IMR-90 (cell line): ENCODE data around the gene EBF4. TPM values are rescaled to one million over a fixed set of nuclear protein-coding genes. Genes with fewer than 3 reads are reported as not detected.

Experiments
- ATAC-seq: fragments of 200-7000 bp; cut with Tn5 transposase; 2 replicates; pipeline ENCODE4 v1.9.1; 2020; ENCODE audit warnings: low read depth, mild to moderate bottlenecking, moderate library complexity
- BruUV-seq: library from RNA; stranded (reverse); fragments of 400-500 nt; replicated peaks from 2 replicates; lab custom pipeline; 2021; lab: Mats Ljungman, UMichigan
- CTCF ChIA-PET: fragments of 300-600 bp; formaldehyde crosslinking; extraction: SDS; loops from one replicate; lab custom pipeline; 2021; ENCODE audit warnings: antibody characterized with exemption; lab: Yijun Ruan, JAX
- POLR2A ChIA-PET: fragments of 300-600 bp; sonication (Branson Sonifier 250); formaldehyde crosslinking; loops from one replicate; lab custom pipeline; 2022; ENCODE audit warnings: antibody characterized with exemption; ENCODE audit not compliant: unreplicated experiment; lab: Charles Lee
- DNase-seq: peaks from one replicate; pipeline ENCODE4 v3.0.0; 2013
- H2AFZ ChIP-seq: replicated peaks from 2 replicates; pipeline ENCODE3; 2013; ENCODE audit warnings: low read length, mild to moderate bottlenecking; ENCODE audit not compliant: poor library complexity
- H2AK5ac ChIP-seq: 2 replicates; pipeline ENCODE4 v1.6.1; 2013; ENCODE audit warnings: low read depth, low read length, inconsistent platforms
- H2AK9ac ChIP-seq: replicated peaks from 2 replicates; pipeline ENCODE3; 2013; ENCODE audit warnings: mild to moderate bottlenecking, low read depth, low read length, moderate library complexity; ENCODE audit not compliant: poor library complexity
- H2BK120ac ChIP-seq: 2 replicates; pipeline ENCODE4 v1.6.1; 2013; ENCODE audit warnings: low read depth, low read length, inconsistent platforms
- H2BK15ac ChIP-seq: 3 replicates; pipeline ENCODE4 v1.6.1; 2013; ENCODE audit warnings: low read depth, low read length, inconsistent platforms
- H2BK20ac ChIP-seq: 2 replicates; pipeline ENCODE4 v1.6.1; 2013; ENCODE audit warnings: low read depth, mild to moderate bottlenecking, inconsistent platforms, low read length, moderate library complexity
- H2BK5ac ChIP-seq: 2 replicates; pipeline ENCODE4 v1.6.1; 2013; ENCODE audit warnings: mild to moderate bottlenecking, low read depth, low read length, inconsistent platforms; ENCODE audit not compliant: poor library complexity, severe bottlenecking
- H3K14ac ChIP-seq: replicated peaks from 2 replicates; pipeline ENCODE4 v1.6.1; 2013; ENCODE audit warnings: low read depth, low read length, inconsistent platforms
- H3K18ac ChIP-seq: 2 replicates; pipeline ENCODE4 v1.6.1; 2013; ENCODE audit warnings: low read depth, low read length, control low read depth
- H3K23ac ChIP-seq: 2 replicates; pipeline ENCODE4 v1.6.1; 2013; ENCODE audit warnings: low read depth, low read length, inconsistent platforms
- H3K27ac ChIP-seq: 2 replicates; pipeline ENCODE4 v1.5.1; 2013; ENCODE audit warnings: mild to moderate bottlenecking, control low read depth, low read length; ENCODE audit not compliant: insufficient read depth
- H3K27me3 ChIP-seq: 2 replicates; pipeline ENCODE4 v1.6.1; 2013; ENCODE audit warnings: low read length; ENCODE audit not compliant: control insufficient read depth, insufficient read depth
- H3K36me3 ChIP-seq: 2 replicates; pipeline ENCODE4 v1.6.1; 2013; ENCODE audit warnings: low read length, mixed read lengths; ENCODE audit not compliant: control insufficient read depth, insufficient read depth
- H3K4ac ChIP-seq: 2 replicates; pipeline ENCODE4 v1.6.1; 2013; ENCODE audit warnings: low read depth, low read length, inconsistent platforms
- H3K4me1 ChIP-seq: 2 replicates; pipeline ENCODE4 v1.6.1; 2013; ENCODE audit warnings: low read length, mixed read lengths; ENCODE audit not compliant: control insufficient read depth, insufficient read depth
- H3K4me2 ChIP-seq: 2 replicates; pipeline ENCODE4 v1.6.1; 2013; ENCODE audit warnings: low read depth, mild to moderate bottlenecking, control low read depth, low read length, moderate library complexity
- H3K4me3 ChIP-seq: 2 replicates; pipeline ENCODE4 v1.5.1; 2013; ENCODE audit warnings: low read depth, mild to moderate bottlenecking, control low read depth, low read length, moderate library complexity; ENCODE audit not compliant: insufficient read depth
- H3K56ac ChIP-seq: 2 replicates; pipeline ENCODE4 v1.6.1; 2013; ENCODE audit warnings: low read length, inconsistent platforms; ENCODE audit not compliant: insufficient read depth; ENCODE audit errors: extremely low read depth
- H3K79me1 ChIP-seq, 2 experiments: 2 replicates each; pipeline ENCODE4 v1.6.1; 2013; ENCODE audit warnings: low read length in 2 of 2, inconsistent platforms in 1 of 2, low read depth in 1 of 2
- H3K9ac ChIP-seq: 2 replicates; pipeline ENCODE4 v1.6.1; 2013; ENCODE audit warnings: low read depth, low read length, control low read depth
- H3K9me1 ChIP-seq: 2 replicates; pipeline ENCODE4 v1.6.1; 2013; ENCODE audit warnings: low read length, inconsistent platforms; ENCODE audit not compliant: insufficient read depth
- H3K9me3 ChIP-seq: 2 replicates; pipeline ENCODE4 v1.6.1; 2013; ENCODE audit warnings: low read length; ENCODE audit not compliant: control insufficient read depth, insufficient read depth
- H4K20me1 ChIP-seq: 2 replicates; pipeline ENCODE4 v1.6.1; 2013; ENCODE audit warnings: low read length, inconsistent platforms; ENCODE audit not compliant: insufficient read depth
- H4K5ac ChIP-seq: 2 replicates; pipeline ENCODE4 v1.6.1; 2013; ENCODE audit warnings: mild to moderate bottlenecking, low read depth, low read length, control low read depth
- H4K8ac ChIP-seq, 2 experiments: 2 replicates each; pipeline ENCODE4 v1.6.1; 2013; ENCODE audit warnings: low read depth in 2 of 2, low read length in 2 of 2, control low read depth in 1 of 2, inconsistent platforms in 1 of 2
- H4K91ac ChIP-seq: 2 replicates; pipeline ENCODE4 v1.6.1; 2013; ENCODE audit warnings: low read depth, low read length, inconsistent platforms; ENCODE audit not compliant: insufficient read depth
- BHLHE40 ChIP-seq: fragments of 150-350 bp; IDR thresholded peaks from 2 replicates; pipeline ENCODE4 v1.6.1; 2016; ENCODE audit warnings: mild to moderate bottlenecking, low read depth, low read length
- CEBPB ChIP-seq: IDR thresholded peaks from 2 replicates; pipeline ENCODE4 v1.6.1; 2012; ENCODE audit warnings: low read depth, low read length, improper control_type of control experiment
- FOS ChIP-seq: fragments of 150-350 bp; IDR thresholded peaks from 2 replicates; pipeline ENCODE4 v1.6.1; 2016; ENCODE audit warnings: low read depth, low read length
- MAFK ChIP-seq: IDR thresholded peaks from 2 replicates; pipeline ENCODE4 v1.6.1; 2012; ENCODE audit warnings: low read depth, low read length, improper control_type of control experiment
- MAZ ChIP-seq: IDR thresholded peaks from 2 replicates; pipeline ENCODE4 v1.6.1; 2012; ENCODE audit warnings: low read depth, mild to moderate bottlenecking, low read length, improper control_type of control experiment, moderate library complexity, borderline replicate concordance
- MXI1 ChIP-seq: IDR thresholded peaks from 2 replicates; pipeline ENCODE4 v1.6.1; 2012; ENCODE audit warnings: low read depth, mild to moderate bottlenecking, low read length, moderate library complexity, borderline replicate concordance
- NFE2L2 ChIP-seq: fragments of 150-350 bp; IDR thresholded peaks from 2 replicates; pipeline ENCODE4 v1.6.1; 2016; ENCODE audit warnings: low read depth, mild to moderate bottlenecking, low read length
- RCOR1 ChIP-seq: IDR thresholded peaks from 2 replicates; pipeline ENCODE4 v1.6.1; 2012; ENCODE audit warnings: mild to moderate bottlenecking, low read length, improper control_type of control experiment; ENCODE audit not compliant: insufficient replicate concordance
- RFX5 ChIP-seq: IDR thresholded peaks from 2 replicates; pipeline ENCODE4 v1.8.0; 2012; ENCODE audit warnings: low read depth, mild to moderate bottlenecking, low read length, moderate library complexity
- USF2 ChIP-seq: fragments of 150-350 bp; IDR thresholded peaks from 2 replicates; pipeline ENCODE4 v1.6.1; 2017; ENCODE audit warnings: mild to moderate bottlenecking, antibody characterized with exemption, low read length, low read depth
- WGBS, 2 experiments: methylation state at CpG; one replicate each; pipeline versions ENCODE4 v1.1.5 to v1.1.7; 2013; ENCODE audit warnings: missing lambda C conversion rate in 2 of 2; ENCODE audit not compliant: insufficient read length in 1 of 2; ENCODE audit errors: extremely low coverage in 2 of 2; 5-methylcytosine and 5-hydroxymethylcytosine counted together
- dilution Hi-C: fragments of 300-500 bp; cut with HindIII; formaldehyde crosslinking; loops from one replicate; pipeline ENCODE4 v1.14.3; 2018; ENCODE audit warnings: low sequenced_read_pairs; ENCODE audit not compliant: unreplicated experiment
- in situ Hi-C: fragments of 300-500 bp; cut with MboI; formaldehyde crosslinking; loops from 3 replicates; pipeline ENCODE4 v1.14.3; 2019; ENCODE audit warnings: low sequenced_read_pairs, inconsistent platforms, mixed read lengths
- intact Hi-C: fragments of 100-400 bp; cut with micrococcal nuclease; formaldehyde crosslinking; loops from 2 replicates; pipeline ENCODE4 v1.10.0; 2022
- polyA plus RNA-seq, 3 experiments: library from polyadenylated mRNA; depleted of rRNA; stranded (reverse); fragments of >200 nt; gene quantifications; 2 replicates each; pipeline ENCODE4 v1.2.3, GENCODE V29; 2012; ENCODE audit warnings: low replicate concordance in 1 of 3
- total RNA-seq: library from RNA; depleted of rRNA; stranded (reverse); fragments of >200 nt; gene quantifications from 2 replicates; pipeline ENCODE4 v1.2.3, GENCODE V29; 2012
- TF ChIP-seq, protein P1 (sequence below): fragments of 150-350 bp; IDR thresholded peaks from 2 replicates; pipeline ENCODE4 v1.6.1; 2016; ENCODE audit warnings: low read depth, mild to moderate bottlenecking, low read length, moderate library complexity, borderline replicate concordance

The EBF4 gene
- total and polyA plus RNA-seq, 2 of the 4 experiments (the other 2 are of a cell fraction): 0.18 to 1.1 TPM

GRCh38 chr20:2707353-2708072, 14.9 kb downstream of the EBF4 start:
- Histone ChIP-seq H3K79me1 (no peaks in the 10 kb centered on the region), H3K4ac (no peak overlapping the region), H4K5ac (no peak overlapping the region), H3K9me1 (no peaks in the 10 kb centered on the region), H2BK15ac (no peak overlapping the region), H3K4me3 (no peak overlapping the region), H3K36me3 (no peaks in the 10 kb centered on the region), H3K23ac (no peak overlapping the region), H2BK120ac (no peak overlapping the region), H3K18ac (no peak overlapping the region), H3K27ac (no peak overlapping the region), H2AK5ac (no peak overlapping the region), H3K4me2 (no peak overlapping the region), H3K27me3 (peaks cover 30% of the 10 kb centered on the region), H2BK20ac (no peak overlapping the region), H3K9me3 (no peaks in the 10 kb centered on the region), H4K8ac (no peak overlapping the region), H2BK5ac (no peak overlapping the region), H4K20me1 (no peaks in the 10 kb centered on the region), H3K4me1 (no peaks in the 10 kb centered on the region), H4K91ac (no peak overlapping the region), H2AK9ac (no peak overlapping the region), H3K9ac (no peak overlapping the region), H2AFZ (no peak overlapping the region), H3K56ac (no peak overlapping the region), H3K14ac (no peak overlapping the region)
- CTCF ChIA-PET: interaction anchor here (0.9 kb wide), 1 partner anchor 11 kb away, joined by 3 read pairs; no protein-coding TSS in a partner anchor
- in situ Hi-C loops (no loop called here), intact Hi-C loops (no loop called here), dilution Hi-C loops (no loop called here)
- ATAC-seq: no peak
- no peak for DNase-seq
- POLR2A ChIA-PET: interaction anchor here (0.5 kb wide), 2 partner anchors 11 to 18 kb away, joined by 3 read pairs; no protein-coding TSS in a partner anchor
- TF ChIP-seq BHLHE40 (no peak), NFE2L2 (no peak), MAZ (no peak), FOS (no peak), RFX5 (no peak), RCOR1 (no peak), MAFK (no peak), MXI1 (no peak), USF2 (no peak), CEBPB (no peak)
- TF ChIP-seq, protein P1, sequence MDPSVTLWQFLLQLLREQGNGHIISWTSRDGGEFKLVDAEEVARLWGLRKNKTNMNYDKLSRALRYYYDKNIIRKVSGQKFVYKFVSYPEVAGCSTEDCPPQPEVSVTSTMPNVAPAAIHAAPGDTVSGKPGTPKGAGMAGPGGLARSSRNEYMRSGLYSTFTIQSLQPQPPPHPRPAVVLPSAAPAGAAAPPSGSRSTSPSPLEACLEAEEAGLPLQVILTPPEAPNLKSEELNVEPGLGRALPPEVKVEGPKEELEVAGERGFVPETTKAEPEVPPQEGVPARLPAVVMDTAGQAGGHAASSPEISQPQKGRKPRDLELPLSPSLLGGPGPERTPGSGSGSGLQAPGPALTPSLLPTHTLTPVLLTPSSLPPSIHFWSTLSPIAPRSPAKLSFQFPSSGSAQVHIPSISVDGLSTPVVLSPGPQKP: no peak
- no CpG with 5 or more reads among the region's 12 CpGs for WGBS, 2 experiments
- BruUV-seq: no TSS peak
